ENCODE measurements around the gene CYBC1.

The CYBC1 gene

DNA sequence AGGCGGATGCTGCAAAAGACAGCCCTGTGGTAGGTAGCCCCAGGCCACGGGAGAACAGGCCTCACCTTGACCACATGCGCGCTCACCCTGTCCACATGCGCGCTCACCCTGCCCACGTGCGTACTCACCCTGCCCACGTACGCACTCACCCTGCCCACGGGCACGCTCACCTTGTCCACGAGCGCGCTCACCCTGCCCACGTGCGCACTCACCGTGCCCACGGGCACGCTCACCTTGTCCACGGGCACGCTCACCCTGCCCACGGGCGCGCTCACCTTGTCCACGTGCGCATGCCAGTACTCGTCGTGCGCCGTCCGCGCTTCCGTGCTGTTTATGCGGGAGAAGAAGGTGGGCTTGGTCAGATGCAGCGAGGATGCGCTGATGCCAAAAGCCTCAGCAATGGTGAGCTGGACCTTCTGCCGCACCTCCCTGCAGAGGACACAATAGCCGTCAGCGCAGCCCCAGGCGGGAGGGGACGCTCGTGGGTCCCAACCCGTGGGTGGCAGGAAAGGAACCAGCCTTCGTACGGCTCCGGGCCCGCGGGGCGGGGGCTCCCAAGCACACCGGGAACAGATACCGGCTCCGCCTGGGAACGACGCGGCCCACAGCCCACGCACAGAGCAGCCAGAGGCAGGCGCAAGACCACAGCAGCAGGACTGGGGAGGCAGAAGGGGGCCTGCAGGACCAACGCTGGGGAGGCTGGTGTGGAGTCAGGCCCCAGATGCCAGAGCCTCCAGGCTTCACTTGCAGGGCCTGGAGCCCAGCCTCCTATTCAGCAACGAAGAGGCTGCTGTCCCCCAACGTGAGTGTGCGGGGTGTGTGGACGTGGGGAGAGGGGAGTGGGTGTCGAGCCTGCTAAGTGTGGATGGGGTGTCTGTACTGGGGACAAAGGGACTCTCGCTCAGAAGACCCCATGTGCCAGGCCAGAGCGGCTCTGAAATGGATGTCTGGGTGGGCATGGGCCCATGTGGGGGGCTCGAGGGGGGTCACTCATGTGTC is 46.6 kb downstream of the CYBC1 start:
- H3K27ac ChIP-seq (ENCODE audit: low read depth, low read length, poor library complexity, severe bottlenecking) = no peak overlapping the region
- H2AFZ ChIP-seq (ENCODE audit: low read length) = no peak overlapping the region
- H3K9me3 ChIP-seq (ENCODE audit: low read length) = no peaks in the 10 kb centered on the region
- H3K4me1 ChIP-seq (ENCODE audit: insufficient read depth, low read length, severe bottlenecking) = peaks cover 9% of the 10 kb centered on the region
- no peak overlapping the region for H3K4me2 ChIP-seq (ENCODE audit: low read length)
- H3K9ac ChIP-seq (ENCODE audit: low read length) = no peak overlapping the region
- H4K20me1 ChIP-seq (ENCODE audit: insufficient read depth, low read length) = no peaks in the 10 kb centered on the region
- no peaks in the 10 kb centered on the region for H3K79me2 ChIP-seq (ENCODE audit: insufficient read depth, low read length)
- no peaks in the 10 kb centered on the region for H3F3A ChIP-seq (ENCODE audit: insufficient read depth, low read length)
- no peak overlapping the region for H3K4me3 ChIP-seq (ENCODE audit: low read depth, low read length, poor library complexity, severe bottlenecking)
- no peaks in the 10 kb centered on the region for H3K27me3 ChIP-seq (ENCODE audit: insufficient read depth, low read length)
- TF ChIP-seq, protein P1, sequence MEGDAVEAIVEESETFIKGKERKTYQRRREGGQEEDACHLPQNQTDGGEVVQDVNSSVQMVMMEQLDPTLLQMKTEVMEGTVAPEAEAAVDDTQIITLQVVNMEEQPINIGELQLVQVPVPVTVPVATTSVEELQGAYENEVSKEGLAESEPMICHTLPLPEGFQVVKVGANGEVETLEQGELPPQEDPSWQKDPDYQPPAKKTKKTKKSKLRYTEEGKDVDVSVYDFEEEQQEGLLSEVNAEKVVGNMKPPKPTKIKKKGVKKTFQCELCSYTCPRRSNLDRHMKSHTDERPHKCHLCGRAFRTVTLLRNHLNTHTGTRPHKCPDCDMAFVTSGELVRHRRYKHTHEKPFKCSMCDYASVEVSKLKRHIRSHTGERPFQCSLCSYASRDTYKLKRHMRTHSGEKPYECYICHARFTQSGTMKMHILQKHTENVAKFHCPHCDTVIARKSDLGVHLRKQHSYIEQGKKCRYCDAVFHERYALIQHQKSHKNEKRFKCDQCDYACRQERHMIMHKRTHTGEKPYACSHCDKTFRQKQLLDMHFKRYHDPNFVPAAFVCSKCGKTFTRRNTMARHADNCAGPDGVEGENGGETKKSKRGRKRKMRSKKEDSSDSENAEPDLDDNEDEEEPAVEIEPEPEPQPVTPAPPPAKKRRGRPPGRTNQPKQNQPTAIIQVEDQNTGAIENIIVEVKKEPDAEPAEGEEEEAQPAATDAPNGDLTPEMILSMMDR (IDR thresholded peaks at IDR 0.05; ENCODE audit: low read length) = no peak
- no peak for TF ChIP-seq EZH2 (IDR thresholded peaks at IDR 0.05; ENCODE audit: borderline replicate concordance, low read length)
- H3K9me2 ChIP-seq (ENCODE audit: low read depth, low read length) = no peaks in the 10 kb centered on the region
- peaks cover 17% of the 10 kb centered on the region for H3K36me3 ChIP-seq (ENCODE audit: insufficient read depth, low read length)

DNA sequence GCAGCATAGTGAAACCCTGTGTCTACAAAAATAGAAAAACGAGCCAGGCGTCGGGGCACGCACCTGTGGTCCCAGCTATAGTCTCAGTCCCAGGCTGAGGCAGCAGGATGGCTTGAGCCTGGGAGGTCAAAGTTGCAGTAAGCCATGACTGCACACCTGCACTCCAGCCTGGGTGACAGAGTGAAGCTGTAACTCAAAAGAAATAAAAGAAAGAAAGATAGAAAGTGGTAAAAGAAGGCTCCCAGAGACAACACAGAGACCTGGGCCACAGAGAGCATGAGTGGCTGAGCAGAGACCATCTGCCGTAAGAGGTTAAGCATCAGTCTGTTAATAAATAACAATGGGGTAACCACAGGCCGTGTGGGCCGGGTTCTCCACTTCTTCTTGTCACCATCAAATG is 47.7 kb downstream of the CYBC1 start:
- Histone ChIP-seq H3K4me1 (ENCODE audit: insufficient read depth, low read length, severe bottlenecking) (peaks cover 9% of the 10 kb centered on the region), H3K9me3 (ENCODE audit: low read length) (no peaks in the 10 kb centered on the region), H3F3A (ENCODE audit: insufficient read depth, low read length) (no peaks in the 10 kb centered on the region), H3K79me2 (ENCODE audit: insufficient read depth, low read length) (no peaks in the 10 kb centered on the region), H2AFZ (ENCODE audit: low read length) (no peak overlapping the region), H3K9me2 (ENCODE audit: low read depth, low read length) (no peaks in the 10 kb centered on the region), H3K9ac (ENCODE audit: low read length) (no peak overlapping the region), H3K27me3 (ENCODE audit: insufficient read depth, low read length) (no peaks in the 10 kb centered on the region), H3K27ac (ENCODE audit: low read depth, low read length, poor library complexity, severe bottlenecking) (peak overlapping the region; percentile 44), H3K4me2 (ENCODE audit: low read length) (no peak overlapping the region), H3K4me3 (ENCODE audit: low read depth, low read length, poor library complexity, severe bottlenecking) (no peak overlapping the region), H4K20me1 (ENCODE audit: insufficient read depth, low read length) (no peaks in the 10 kb centered on the region), H3K36me3 (ENCODE audit: insufficient read depth, low read length) (peaks cover 13% of the 10 kb centered on the region)
- TF ChIP-seq, protein P1 (IDR thresholded peaks at IDR 0.05; ENCODE audit: low read length) = no peak
- TF ChIP-seq EZH2 (IDR thresholded peaks at IDR 0.05; ENCODE audit: borderline replicate concordance, low read length) = no peak

DNA sequence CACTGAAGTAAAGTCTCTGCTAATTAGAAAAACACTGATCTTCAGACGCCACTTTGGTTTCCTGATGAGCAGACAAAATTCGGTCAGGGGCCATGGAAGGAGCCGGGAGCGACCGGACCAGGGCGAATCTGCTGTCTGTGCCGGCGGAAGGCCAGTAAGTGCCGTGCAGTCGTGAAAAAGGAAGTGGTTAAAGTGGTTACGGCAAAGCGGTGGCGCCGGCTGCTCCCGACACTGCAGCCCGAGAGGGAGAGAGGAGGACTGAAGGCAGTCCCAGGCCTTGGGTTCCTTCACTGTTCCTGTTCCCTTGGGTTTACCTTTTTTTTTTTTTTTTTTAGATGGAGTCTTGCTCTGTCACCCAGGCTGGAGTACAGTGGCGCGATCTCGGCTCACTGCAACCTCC is 49.7 kb downstream of the CYBC1 start:
- Histone ChIP-seq H3K9ac (ENCODE audit: low read length) (no peak overlapping the region), H3K9me3 (ENCODE audit: low read length) (no peaks in the 10 kb centered on the region), H3K4me2 (ENCODE audit: low read length) (peak overlapping the region; percentile 63), H3K4me3 (ENCODE audit: low read depth, low read length, poor library complexity, severe bottlenecking) (no peak overlapping the region), H3K9me2 (ENCODE audit: low read depth, low read length) (no peaks in the 10 kb centered on the region), H3K36me3 (ENCODE audit: insufficient read depth, low read length) (peaks cover 13% of the 10 kb centered on the region), H3K27ac (ENCODE audit: low read depth, low read length, poor library complexity, severe bottlenecking) (no peak overlapping the region), H4K20me1 (ENCODE audit: insufficient read depth, low read length) (no peaks in the 10 kb centered on the region), H3K79me2 (ENCODE audit: insufficient read depth, low read length) (no peaks in the 10 kb centered on the region), H3K4me1 (ENCODE audit: insufficient read depth, low read length, severe bottlenecking) (peaks cover 9% of the 10 kb centered on the region), H3K27me3 (ENCODE audit: insufficient read depth, low read length) (no peaks in the 10 kb centered on the region), H2AFZ (ENCODE audit: low read length) (no peak overlapping the region), H3F3A (ENCODE audit: insufficient read depth, low read length) (no peaks in the 10 kb centered on the region)
- no peak for TF ChIP-seq EZH2 (IDR thresholded peaks at IDR 0.05; ENCODE audit: borderline replicate concordance, low read length)
- TF ChIP-seq, protein P1 (IDR thresholded peaks at IDR 0.05; ENCODE audit: low read length) = no peak

Data from OCI-LY1 (cell line).